ENCODE measurements around the gene EME1. TPM values are rescaled to one million over a fixed set of nuclear protein-coding genes. Genes with fewer than 3 reads are reported as not detected.
A peak's percentile ranks its signal among the peaks of the same experiment; 100 is the strongest.

Gene EME1
- polyA plus RNA-seq, 2 of the 4 experiments (the other 2 are of a cell fraction) = 24.3 to 29.9 TPM

GRCh38 chr17:50330151-50330775, 42.8 kb upstream of the EME1 start (continued):
- TF ChIP-seq ATOH8 (CRISPR knock-in tag; IDR thresholded peaks at IDR 0.05; ENCODE audit: low read depth) (no peak), JUNB (IDR thresholded peaks at IDR 0.05) (no peak), EHF (CRISPR knock-in tag; IDR thresholded peaks at IDR 0.05) (no peak), CTCF (IDR thresholded peaks at IDR 0.05) (no peak)

GRCh38 chr17:50331085-50331791, 41.8 kb upstream of the EME1 start:
- Histone ChIP-seq H3K4me1 (no peaks in the 10 kb centered on the region), H3K4me3 (no peak overlapping the region), H3K4me2 (no peak overlapping the region), H3K9me3 (no peaks in the 10 kb centered on the region), H3K27ac (no peak overlapping the region)
- DNase-seq (ENCODE audit: low read depth in 1 of 2, low spot score in 1 of 2) (no peak), FAIRE-seq (no peak), ATAC-seq (peak in 1 of 2 experiments; percentile 37; a peak in 1 of 6 replicates)
- ChIA-PET CTCF (interaction anchor here (0.7 to 4.6 kb wide), 11 partner anchors 9 to 131 kb away, joined by 3 to 15 read pairs (median 3); no protein-coding TSS in a partner anchor), POLR2A (interaction anchor here (1.0 kb wide), 1 partner anchor 15 kb away, joined by 3 read pairs; the partner anchor contains the start of gene XYLT2)
- TF ChIP-seq NFE2L2 (conservative IDR thresholded peaks at IDR 0.05; ENCODE audit: low read length) (no peak), REST (IDR thresholded peaks at IDR 0.05) (no peak), CHD2 (IDR thresholded peaks at IDR 0.05; ENCODE audit: low read length, partially characterized antibody) (no peak), HMGXB4 (CRISPR knock-in tag; IDR thresholded peaks at IDR 0.05; ENCODE audit: borderline replicate concordance) (no peak), HOXA7 (CRISPR knock-in tag; IDR thresholded peaks at IDR 0.05) (no peak), POLR2A (IDR thresholded peaks at IDR 0.05; ENCODE audit: low read length) (no peak), ZSCAN20 (CRISPR knock-in tag; IDR thresholded peaks at IDR 0.05) (no peak), BCL3 (IDR thresholded peaks at IDR 0.05) (no peak), ZC3H11A (IDR thresholded peaks at IDR 0.05) (no peak), PBX3 (IDR thresholded peaks at IDR 0.05) (no peak), POLR2AphosphoS2 (conservative IDR thresholded peaks at IDR 0.05; ENCODE audit: low read length) (no peak), BHLHE40 (IDR thresholded peaks at IDR 0.05; ENCODE audit: low read depth, low read length) (no peak), CBX8 (IDR thresholded peaks at IDR 0.05) (no peak), CEBPB (IDR thresholded peaks at IDR 0.05) (no peak)
- WGBS (ENCODE audit: missing lambda C conversion rate) = 34% methylated on average over 4 of the region's 4 CpGs

Data from A549 (cell line).